ENCODE measurements around the gene IREB2.
"Not testable (repeated sequence)": the region's sequence is repeated elsewhere in the genome, so short reads cannot be mapped to it uniquely, and the experiment has no call there.

Gene IREB2

GRCh38 chr15:78469031-78469430 is 31.0 kb downstream of the IREB2 start:
- no peak for DNase-seq (ENCODE audit: low read depth, low spot score)

GRCh38 chr15:78477295-78477694 is 39.3 kb downstream of the IREB2 start:
- DNase-seq (ENCODE audit: low read depth, low spot score), result no peak

- DNase-seq (ENCODE audit: low read depth, low spot score), result no peak
These were observed 41.6 kb downstream of the IREB2 start for GRCh38 chr15:78479650-78480049.

DNA sequence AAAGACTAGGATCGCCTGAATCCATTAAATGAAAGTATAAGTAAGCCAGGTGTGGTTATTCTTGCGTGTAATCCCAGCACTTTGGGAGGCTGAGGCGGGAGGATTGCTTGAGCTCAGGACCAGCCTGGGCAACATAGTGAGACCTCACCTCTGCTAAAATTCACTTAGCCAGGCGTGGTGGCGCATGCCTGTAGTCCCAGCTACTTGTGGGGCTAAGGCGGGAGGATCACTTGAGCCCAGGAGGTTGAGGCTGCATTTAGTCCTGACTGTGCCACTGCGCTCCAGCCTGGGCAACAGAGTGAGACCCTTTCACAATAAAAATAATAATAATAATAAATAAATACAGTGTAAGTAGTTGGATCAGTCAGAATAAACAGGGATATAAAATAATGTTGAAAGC is 43.9 kb downstream of the IREB2 start:
- no peak for DNase-seq (ENCODE audit: low read depth, low spot score)

DNA sequence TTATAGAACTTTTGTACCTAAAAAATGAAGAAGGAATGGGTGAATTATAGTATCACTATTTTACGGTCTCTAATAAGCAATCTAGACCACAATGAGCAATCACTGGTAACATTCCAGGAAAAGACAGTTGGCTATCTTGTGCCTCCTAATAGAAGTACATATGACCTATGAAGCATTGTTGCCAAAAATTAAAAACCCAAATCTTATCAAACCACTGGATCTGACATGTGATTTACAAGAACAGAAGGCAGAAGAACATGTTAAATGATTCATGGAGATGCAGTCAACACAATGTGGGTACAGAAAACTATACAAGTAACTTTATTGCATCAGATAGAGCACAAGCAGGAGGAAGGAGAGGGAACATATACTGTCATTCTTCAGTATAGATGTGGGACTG is 54.9 kb downstream of the IREB2 start:
- no peak for DNase-seq (ENCODE audit: low read depth, low spot score)

DNA sequence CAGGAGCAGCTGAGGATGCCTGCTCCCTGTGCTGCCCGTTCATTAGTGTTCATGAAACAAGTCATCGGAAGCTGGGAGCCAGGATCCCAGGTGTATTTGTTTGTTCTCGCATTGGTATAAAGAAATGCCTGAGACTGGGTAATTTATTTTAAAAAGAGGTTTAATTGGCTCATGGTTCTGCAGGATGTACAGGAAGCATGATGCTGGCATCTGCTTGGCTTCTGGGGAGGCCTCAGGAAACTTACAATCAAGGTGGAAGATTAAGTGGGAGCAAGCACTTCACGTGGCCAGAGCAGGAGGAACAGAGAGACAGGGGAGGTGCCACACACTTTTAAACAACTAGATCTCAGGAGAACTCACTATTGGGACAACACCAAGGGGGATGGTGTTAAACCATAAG is 63.8 kb downstream of the IREB2 start:
- no peak for DNase-seq (ENCODE audit: low read depth, low spot score)

DNA sequence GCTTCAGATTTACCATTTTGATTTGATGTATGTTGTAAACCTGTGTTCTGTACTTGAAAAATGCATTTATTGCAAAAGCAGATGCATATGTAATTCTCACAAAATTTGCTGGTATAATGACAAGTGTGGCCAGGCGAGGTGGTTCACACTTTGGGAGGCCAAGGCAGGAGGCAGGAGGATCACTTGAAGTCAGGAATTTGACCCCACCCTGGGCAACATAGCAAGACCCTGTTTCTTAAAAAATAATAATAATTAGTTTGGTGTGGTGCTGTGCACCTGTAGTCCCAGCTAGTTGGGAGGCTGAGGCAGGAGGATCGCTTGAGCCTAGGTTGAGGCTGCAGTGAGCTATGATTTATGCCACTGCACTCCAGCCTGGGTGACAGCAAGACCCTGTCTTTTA is 64.6 kb downstream of the IREB2 start:
- DNase-seq (ENCODE audit: low read depth, low spot score), result no peak

DNA sequence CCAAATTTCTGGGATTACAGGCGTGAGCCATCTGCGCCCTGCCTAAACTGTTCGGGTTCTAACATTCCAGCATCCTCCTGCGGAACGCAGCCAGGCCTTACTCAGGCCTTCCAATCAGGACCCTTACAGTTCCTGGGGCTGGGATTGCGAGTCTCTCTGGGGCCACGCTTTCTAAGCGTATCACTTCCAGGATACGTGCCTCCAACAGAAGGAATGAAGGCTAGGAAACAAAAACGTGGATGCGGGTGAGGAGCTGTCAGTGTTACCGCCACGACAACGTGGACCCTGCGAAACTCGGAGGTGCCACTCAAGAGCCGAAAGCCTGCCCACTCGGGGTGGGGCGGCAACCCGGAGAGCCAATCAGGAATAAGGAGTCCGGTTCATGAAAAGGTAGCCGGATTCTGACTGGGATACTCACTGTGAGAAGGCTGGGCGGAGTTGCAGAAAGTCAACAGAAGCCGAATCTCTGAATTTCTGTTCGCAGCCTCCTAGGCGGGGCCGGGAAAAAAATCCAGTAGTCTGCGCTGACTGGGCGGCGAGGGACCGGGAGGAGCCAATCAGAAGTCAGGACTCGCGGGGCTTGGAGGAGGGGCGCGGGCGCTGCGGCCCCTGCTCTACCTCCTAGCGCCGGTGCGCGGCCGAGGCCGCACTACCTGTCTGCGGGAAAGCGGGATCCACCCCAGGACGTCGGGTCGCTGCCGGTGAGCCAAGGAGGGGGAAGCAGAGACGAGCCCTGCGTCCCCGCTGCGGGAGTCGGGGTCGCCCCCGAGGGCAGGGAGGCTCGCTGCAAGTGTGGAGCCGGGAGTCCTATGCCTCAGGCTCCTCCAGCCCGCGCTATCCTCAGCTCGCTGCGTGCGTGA is 69.2 kb downstream of the IREB2 start, which contains the start of gene HYKK:
TSS of gene HYKK (plus strand) at position 607 of the 860 bp plus-strand sequence. CDS start 5,512 bp downstream, outside the sequence.
- peak; percentile 87 for DNase-seq (ENCODE audit: low read depth, low spot score)

GRCh38 chr15:78507831-78508160 is 69.8 kb downstream of the IREB2 start:
- DNase-seq (ENCODE audit: low read depth, low spot score), result no peak

GRCh38 chr15:78508272-78508671 is 70.3 kb downstream of the IREB2 start:
- no peak for DNase-seq (ENCODE audit: low read depth, low spot score)

DNA sequence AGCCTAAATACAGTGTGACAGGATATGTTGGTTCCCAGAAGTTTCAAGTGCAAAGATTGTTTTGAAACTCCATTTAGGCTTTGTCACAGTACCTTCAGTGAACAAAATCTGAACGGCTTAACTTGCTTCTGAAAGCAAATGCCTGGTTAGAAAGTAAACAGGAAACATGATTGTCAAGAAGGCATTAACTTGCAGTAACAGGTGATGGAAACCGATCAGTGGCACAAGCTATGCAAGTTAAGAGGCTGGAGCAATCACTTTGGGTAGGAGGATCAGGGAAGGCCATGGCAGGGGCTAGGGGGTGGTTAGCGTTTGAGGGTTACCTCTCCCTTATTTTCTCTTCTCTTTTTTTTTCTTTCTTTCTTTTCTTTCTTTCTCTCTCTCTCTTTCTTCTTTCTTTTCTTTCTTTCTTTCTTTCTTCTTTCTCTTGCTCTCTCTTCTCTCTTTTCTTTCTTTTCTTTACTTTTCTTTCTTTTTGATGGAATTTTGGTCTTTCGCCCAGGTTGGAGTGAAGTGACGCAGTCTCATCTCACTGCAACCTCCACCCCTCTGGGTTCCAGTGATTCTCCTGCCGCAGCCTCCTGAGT is 71.8 kb downstream of the IREB2 start:
- no peak for DNase-seq (ENCODE audit: low read depth, low spot score)

DNA sequence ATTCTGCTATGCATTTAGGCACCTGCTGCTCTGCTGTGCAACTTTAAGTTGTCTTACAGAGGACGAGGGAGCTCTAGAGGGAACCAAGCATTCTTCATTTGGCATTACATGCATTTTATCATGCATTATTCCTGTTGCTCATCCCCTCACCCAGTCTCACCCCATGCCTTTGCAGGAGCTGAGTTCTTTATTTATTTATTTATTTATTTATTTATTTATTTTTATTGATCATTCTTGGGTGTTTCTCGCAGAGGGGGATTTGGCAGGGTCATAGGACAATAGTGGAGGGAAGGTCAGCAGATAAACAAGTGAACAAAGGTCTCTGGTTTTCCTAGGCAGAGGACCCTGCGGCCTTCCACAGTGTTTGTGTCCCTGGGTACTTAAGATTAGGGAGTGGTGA is 82.0 kb downstream of the IREB2 start:
- not testable (repeated sequence) for DNase-seq (ENCODE audit: low read depth, low spot score)

GRCh38 chr15:78524230-78524629 is 86.2 kb downstream of the IREB2 start:
- DNase-seq (ENCODE audit: low read depth, low spot score), result no peak

DNA sequence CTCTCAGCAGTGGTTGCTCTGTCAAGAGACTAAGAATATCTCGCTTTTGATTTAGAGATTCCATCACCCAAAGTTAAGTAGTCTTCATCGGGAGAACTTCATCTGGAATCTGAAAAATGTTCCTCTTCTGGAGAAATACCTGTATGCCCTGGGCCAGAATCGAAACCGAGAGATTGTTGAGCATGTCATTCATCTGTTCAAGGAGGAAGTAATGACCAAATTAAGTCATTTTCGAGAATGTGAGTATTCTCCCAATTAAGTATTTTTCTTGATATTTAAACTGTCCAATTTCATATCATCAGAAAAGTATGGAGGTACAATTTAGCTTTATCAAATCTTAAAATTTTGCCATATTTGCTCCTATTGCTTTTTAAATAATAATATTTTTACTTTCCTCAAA is 89.3 kb downstream of the IREB2 start:
- DNase-seq (ENCODE audit: low read depth, low spot score), result no peak

GRCh38 chr15:78533331-78533730 is 95.3 kb downstream of the IREB2 start:
- DNase-seq (ENCODE audit: low read depth, low spot score), result no peak

- no peak for DNase-seq (ENCODE audit: low read depth, low spot score)
These were observed 98.1 kb downstream of the IREB2 start for GRCh38 chr15:78536134-78536533.

- no peak for DNase-seq (ENCODE audit: low read depth, low spot score)
These were observed 99.4 kb downstream of the IREB2 start for GRCh38 chr15:78537266-78537905.

DNA sequence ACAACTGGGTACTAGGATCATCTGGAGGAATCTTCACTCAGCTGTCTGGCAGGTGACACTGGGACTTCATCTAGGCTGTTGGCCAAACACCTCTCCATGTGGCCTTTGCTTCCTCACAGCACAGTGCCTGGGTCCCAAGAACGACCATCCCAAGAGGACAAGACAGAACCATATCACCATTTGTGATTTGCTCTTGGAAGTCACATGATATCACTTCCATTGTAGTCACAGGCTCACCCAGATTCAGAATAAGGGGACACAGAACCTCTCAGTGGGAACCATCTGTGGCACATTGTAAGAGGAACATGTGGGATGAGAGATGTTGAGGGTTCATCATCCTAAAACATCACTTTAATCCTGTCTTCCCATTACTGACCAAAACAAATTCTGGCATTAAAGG is 100.3 kb downstream of the IREB2 start:
- no peak for DNase-seq (ENCODE audit: low read depth, low spot score)

- DNase-seq (ENCODE audit: low read depth, low spot score), result not testable (repeated sequence)
These were observed 101.6 kb downstream of the IREB2 start for GRCh38 chr15:78539464-78540140.

GRCh38 chr15:78540141-78540870 is 102.3 kb downstream of the IREB2 start, which contains the start of gene PSMA4:
Gene PSMA4, plus strand, starts transcription at chr15:78540444. Its CDS starts 1,484 bp downstream, at chr15:78541928.
- DNase-seq (ENCODE audit: low read depth, low spot score), result peak; percentile 84
